Thoracic aorta (tissue), 2 donors: ENCODE data around the gene MAN1A2. TPM values are rescaled to one million over a fixed set of nuclear protein-coding genes. Genes with fewer than 3 reads are reported as not detected.
"Not testable (repeated sequence)": the region's sequence is repeated elsewhere in the genome, so short reads cannot be mapped to it uniquely, and the experiment has no call there.

Experiments used
- ATAC-seq: fragments of 150-250 bp; one replicate; pipeline ENCODE4 v1.8.0; 2017; ENCODE audit warnings: low read depth; ENCODE audit not compliant: insufficient number of reproducible peaks, low FRiP score
- DNase-seq: peaks from one replicate; pipeline ENCODE4 v3.0.0-alpha.2; 2020; ENCODE audit warnings: low spot score
- H3K27ac ChIP-seq, 2 donors: fragments of 200-600 bp; sonication (generic); 1 replicate in 1 of 2; 2 replicates in 1 of 2; pipeline ENCODE4 v1.5.1; 2016; ENCODE audit warnings: mild to moderate bottlenecking in 2 of 2, moderate library complexity in 2 of 2
- H3K27me3 ChIP-seq: fragments of 200-600 bp; sonication (generic); replicated peaks from 2 replicates; pipeline ENCODE4 v1.6.0; 2016; ENCODE audit warnings: mild to moderate bottlenecking; ENCODE audit not compliant: insufficient read depth
- H3K36me3 ChIP-seq: fragments of 200-600 bp; sonication (generic); one replicate; pipeline ENCODE4 v1.5.1; 2016
- H3K4me1 ChIP-seq, 2 donors: fragments of 200-600 bp; sonication (generic); 1 replicate in 1 of 2; 2 replicates in 1 of 2; pipeline versions ENCODE4 v1.5.1 to v1.6.0; 2016; ENCODE audit warnings: low read depth in 2 of 2, mild to moderate bottlenecking in 1 of 2; ENCODE audit not compliant: control insufficient read depth in 1 of 2
- H3K4me3 ChIP-seq: fragments of 200-600 bp; sonication (generic); 2 replicates; pipeline ENCODE4 v1.5.1; 2016; ENCODE audit warnings: mild to moderate bottlenecking
- H3K9me3 ChIP-seq: fragments of 200-600 bp; sonication (generic); 2 replicates; pipeline ENCODE4 v1.5.1; 2016
- CTCF ChIP-seq: fragments of 200-600 bp; sonication (generic); IDR thresholded peaks from one replicate; pipeline ENCODE4 v1.5.1; 2019; ENCODE audit warnings: antibody characterized with exemption
- total RNA-seq, 2 donors: library from RNA; depleted of rRNA; stranded (reverse); fragments of >200 nt; gene quantifications; one replicate each; pipeline versions ENCODE4 v1.1.0 to v1.2.3, GENCODE V29; 2016

Gene MAN1A2
- total RNA-seq, 2 donors from 2014 or later: 27.1 to 48.7 TPM

GRCh38 chr1:117339866-117340700 lies 27.2 kb upstream of the MAN1A2 start:
- Histone ChIP-seq H3K27ac (no peak overlapping the region), H3K9me3 (no peaks in the 10 kb centered on the region), H3K36me3 (no peaks in the 10 kb centered on the region), H3K27me3 (no peaks in the 10 kb centered on the region), H3K4me1 (no peaks in the 10 kb centered on the region), H3K4me3 (no peak overlapping the region)
- DNase-seq: no peak
- TF ChIP-seq CTCF: no peak
- ATAC-seq: no peak

- H3K27me3 ChIP-seq: no peaks in the 10 kb centered on the region
- no peak for ATAC-seq
- no peak for DNase-seq
- H3K36me3 ChIP-seq: no peaks in the 10 kb centered on the region
- no peaks in the 10 kb centered on the region for H3K4me1 ChIP-seq
- H3K27ac ChIP-seq: no peak overlapping the region
- no peaks in the 10 kb centered on the region for H3K9me3 ChIP-seq
- no peak overlapping the region for H3K4me3 ChIP-seq
- TF ChIP-seq CTCF: no peak
These were observed 26.1 kb upstream of the MAN1A2 start for GRCh38 chr1:117341123-117341522.

- no peak for TF ChIP-seq CTCF
- DNase-seq: no peak
- no peak for ATAC-seq
- no peaks in the 10 kb centered on the region for H3K9me3 ChIP-seq
- H3K4me1 ChIP-seq: no peaks in the 10 kb centered on the region
- H3K4me3 ChIP-seq: no peak overlapping the region
- H3K36me3 ChIP-seq: no peaks in the 10 kb centered on the region
- no peaks in the 10 kb centered on the region for H3K27me3 ChIP-seq
- H3K27ac ChIP-seq: no peak overlapping the region
These were observed 24.9 kb upstream of the MAN1A2 start for GRCh38 chr1:117342397-117342796.

GRCh38 chr1:117346206-117346928 lies 20.9 kb upstream of the MAN1A2 start:
- TF ChIP-seq CTCF: no peak
- Histone ChIP-seq H3K27ac (no peak overlapping the region), H3K9me3 (no peaks in the 10 kb centered on the region), H3K4me1 (no peaks in the 10 kb centered on the region), H3K36me3 (no peaks in the 10 kb centered on the region), H3K4me3 (no peak overlapping the region), H3K27me3 (no peaks in the 10 kb centered on the region)
- ATAC-seq (no peak), DNase-seq (no peak)

GRCh38 chr1:117347907-117348306 lies 19.3 kb upstream of the MAN1A2 start:
- Histone ChIP-seq H3K27me3 (no peaks in the 10 kb centered on the region), H3K36me3 (no peaks in the 10 kb centered on the region), H3K4me3 (no peak overlapping the region), H3K27ac (no peak overlapping the region), H3K9me3 (no peaks in the 10 kb centered on the region), H3K4me1 (no peaks in the 10 kb centered on the region)
- ATAC-seq (no peak), DNase-seq (no peak)
- TF ChIP-seq CTCF: no peak

- not testable (repeated sequence) for H3K4me1 ChIP-seq, DNase-seq, H3K27ac ChIP-seq, ATAC-seq, H3K36me3 ChIP-seq, H3K9me3 ChIP-seq, H3K4me3 ChIP-seq, H3K27me3 ChIP-seq
These were observed 14.6 kb upstream of the MAN1A2 start for GRCh38 chr1:117352695-117353094.

- not testable (repeated sequence) for H3K9me3 ChIP-seq, ATAC-seq, H3K4me3 ChIP-seq, H3K27me3 ChIP-seq, H3K36me3 ChIP-seq, H3K4me1 ChIP-seq, H3K27ac ChIP-seq, DNase-seq
These were observed 9.2 kb upstream of the MAN1A2 start for GRCh38 chr1:117357833-117358603.
